Right renal cortex interstitium (tissue), 3 donors: ENCODE measurements around the gene ZBTB45. TPM values are rescaled to one million over a fixed set of nuclear protein-coding genes. Genes with fewer than 3 reads are reported as not detected.
"Not testable (repeated sequence)": the region's sequence is repeated elsewhere in the genome, so short reads cannot be mapped to it uniquely, and the experiment has no call there.

Source experiments
- DNase-seq, 3 donors: peaks; one replicate each; pipeline ENCODE4 v3.0.0-alpha.2; 2013; ENCODE audit warnings: low read depth in 3 of 3, low spot score in 2 of 3
- polyA plus RNA-seq, 3 donors: library from polyadenylated mRNA; unstranded; fragments of 120-200 nt; gene quantifications; one replicate each; pipeline ENCODE4 v1.2.1, GENCODE V29; 2013; ENCODE audit not compliant: insufficient read length in 3 of 3

ZBTB45 gene
- polyA plus RNA-seq, 3 donors: 7.8 to 10.5 (median 10.0) TPM

DNA sequence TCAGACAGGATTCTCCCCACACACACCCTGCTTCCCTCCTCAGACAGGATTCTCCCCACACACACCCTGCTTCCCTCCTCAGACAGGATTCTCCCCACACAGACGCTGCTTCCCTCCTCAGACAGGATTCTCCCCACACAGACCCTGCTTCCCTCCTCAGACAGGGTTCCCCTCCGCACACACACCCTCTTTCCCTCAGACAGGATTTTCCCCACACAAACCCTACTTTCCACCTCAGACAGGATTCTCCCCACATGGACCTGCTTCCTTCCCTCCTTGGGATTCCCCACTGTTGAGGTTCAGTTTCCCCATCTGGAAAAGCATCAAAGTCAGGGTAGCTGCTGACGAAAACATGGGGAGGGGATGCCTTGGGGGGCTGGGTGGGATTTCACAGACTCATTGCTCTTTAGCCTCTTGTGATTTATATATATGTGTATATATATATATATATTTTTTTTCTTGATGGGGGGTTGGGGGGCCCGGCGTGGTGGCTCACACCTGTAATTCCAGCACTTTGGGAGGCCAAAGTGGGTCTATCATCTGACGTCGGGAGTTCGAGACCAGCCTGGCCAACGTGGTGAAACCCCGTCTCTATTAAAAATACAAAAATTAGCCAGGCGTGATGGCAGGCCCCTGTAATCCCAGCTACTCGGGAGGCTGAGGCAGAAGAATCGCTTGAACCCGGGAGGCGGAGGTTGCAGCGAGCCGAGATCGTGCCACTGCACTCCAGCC, 23.2 kb upstream of the ZBTB45 start:
- DNase-seq: not testable (repeated sequence)

DNA sequence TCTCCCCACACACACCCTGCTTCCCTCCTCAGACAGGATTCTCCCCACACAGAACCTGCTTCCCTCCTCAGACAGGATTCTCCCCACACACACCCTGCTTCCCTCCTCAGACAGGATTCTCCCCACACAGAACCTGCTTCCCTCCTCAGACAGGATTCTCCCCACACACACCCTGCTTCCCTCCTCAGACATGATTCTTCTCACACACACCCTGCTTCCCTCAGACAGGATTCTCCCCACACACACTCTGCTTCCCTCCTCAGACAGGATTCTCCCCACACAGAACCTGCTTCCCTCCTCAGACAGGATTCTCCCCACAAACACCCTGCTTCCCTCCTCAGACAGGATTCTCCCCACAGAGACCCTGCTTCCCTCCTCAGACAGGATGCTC, 19.6 kb upstream of the ZBTB45 start:
- not testable (repeated sequence) for DNase-seq

DNA sequence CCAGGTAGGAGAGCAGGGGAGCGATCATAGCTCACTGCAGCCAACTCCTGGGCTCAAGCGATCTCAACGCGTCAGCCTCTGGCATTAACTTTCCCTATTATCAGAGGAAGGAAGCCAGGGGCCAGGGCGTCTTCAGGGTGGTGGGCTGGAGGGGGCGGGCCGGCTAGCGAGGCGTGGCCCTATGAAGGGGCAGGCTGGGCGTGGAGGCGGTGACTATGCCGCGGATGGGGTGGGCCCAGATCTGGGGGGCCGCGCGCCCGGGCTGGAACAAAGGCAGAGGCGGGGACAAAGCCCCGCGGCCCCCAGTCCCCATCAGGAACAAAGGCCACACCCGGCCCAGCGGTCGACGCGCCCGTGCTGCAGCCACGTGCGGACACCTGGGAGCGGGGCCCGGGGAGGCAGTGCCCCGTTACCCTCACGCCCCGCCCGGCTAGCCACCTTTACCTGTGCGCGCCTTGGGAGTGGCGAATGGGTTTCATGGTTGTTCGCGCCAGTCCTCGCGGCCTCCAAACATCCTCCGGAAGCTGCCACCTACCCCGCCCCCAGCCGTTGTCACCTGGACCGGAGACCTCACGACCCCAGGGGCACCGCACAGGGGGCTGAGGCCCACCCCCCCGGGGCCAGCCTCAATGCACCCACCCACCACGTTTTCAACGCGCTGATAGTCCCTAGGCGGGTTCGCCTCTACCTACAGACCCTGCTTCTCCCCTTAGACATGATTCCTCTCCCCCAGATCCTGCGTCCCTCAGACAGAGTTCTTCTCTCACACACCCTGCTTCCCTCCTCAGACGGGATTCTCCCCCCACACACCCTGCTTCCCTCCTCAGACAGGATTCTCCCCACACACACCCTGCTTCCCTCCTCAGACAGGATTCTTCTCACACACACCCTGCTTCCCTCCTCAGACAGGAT, 18.9 kb upstream of the ZBTB45 start:
- no peak for DNase-seq

DNA sequence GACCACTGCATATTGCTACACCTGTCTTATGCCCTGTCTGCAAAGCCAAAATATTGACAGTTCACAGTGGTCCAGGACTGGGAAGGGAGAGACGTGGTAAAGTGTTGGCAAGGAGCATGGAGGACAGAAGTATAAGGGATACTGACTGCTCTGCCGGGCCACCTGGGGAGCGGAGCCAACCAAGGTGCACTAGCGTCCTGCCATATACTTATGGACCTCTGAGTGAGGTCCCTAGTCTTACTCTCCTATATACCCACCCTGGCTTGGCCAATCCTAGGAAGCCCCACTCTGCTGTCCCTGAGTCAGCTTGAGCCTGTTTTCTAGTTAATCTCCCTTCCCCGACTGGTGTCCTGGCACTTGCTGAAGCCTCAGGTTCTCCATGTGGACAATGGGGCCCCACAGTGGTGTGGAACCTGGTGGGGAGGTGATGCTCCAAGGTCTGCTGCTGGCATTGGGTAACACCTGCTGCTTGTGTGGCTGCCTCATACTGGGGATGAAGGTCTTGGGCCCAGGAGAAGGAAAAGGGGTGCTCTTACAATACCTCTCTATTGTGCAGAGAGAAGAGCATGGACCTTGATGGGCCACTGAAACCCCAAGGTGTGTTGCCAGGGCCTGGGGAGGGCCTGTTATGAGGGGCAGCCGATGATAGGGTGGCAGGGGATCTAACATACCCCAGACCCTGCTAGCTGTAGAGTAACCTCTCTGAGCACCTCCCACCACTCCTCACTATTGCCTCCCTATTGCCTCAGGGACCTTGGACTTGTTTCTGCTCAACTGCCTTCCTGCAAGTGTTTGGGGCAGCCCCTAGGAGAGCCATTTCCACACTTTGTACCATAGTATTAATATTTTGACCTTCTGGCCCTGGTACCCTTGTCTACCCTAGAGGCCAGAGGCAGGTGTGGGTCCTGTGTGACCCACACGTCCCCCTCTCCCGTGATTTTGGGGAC, 17.5 kb upstream of the ZBTB45 start:
- DNase-seq: no peak

DNA sequence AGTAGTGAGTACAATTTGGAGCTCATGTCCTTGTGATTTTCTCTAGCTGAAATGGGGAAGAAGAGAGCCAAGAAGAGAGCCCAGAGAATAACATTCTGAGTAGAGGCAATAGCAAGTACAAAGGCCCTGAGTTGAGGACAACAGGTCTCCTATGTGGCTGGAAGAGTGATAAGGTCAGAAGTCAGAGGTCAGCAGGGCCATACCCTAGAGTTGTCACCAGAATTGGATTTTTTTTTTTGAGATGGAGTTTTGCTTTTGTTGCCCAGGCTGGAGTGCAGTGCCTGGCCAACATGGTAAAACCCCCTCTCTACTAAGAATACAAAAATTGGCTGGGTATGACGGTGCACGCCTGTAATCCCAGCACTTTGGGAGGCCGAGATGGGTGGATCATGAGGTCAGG, 16.2 kb upstream of the ZBTB45 start:
- no peak for DNase-seq

DNA sequence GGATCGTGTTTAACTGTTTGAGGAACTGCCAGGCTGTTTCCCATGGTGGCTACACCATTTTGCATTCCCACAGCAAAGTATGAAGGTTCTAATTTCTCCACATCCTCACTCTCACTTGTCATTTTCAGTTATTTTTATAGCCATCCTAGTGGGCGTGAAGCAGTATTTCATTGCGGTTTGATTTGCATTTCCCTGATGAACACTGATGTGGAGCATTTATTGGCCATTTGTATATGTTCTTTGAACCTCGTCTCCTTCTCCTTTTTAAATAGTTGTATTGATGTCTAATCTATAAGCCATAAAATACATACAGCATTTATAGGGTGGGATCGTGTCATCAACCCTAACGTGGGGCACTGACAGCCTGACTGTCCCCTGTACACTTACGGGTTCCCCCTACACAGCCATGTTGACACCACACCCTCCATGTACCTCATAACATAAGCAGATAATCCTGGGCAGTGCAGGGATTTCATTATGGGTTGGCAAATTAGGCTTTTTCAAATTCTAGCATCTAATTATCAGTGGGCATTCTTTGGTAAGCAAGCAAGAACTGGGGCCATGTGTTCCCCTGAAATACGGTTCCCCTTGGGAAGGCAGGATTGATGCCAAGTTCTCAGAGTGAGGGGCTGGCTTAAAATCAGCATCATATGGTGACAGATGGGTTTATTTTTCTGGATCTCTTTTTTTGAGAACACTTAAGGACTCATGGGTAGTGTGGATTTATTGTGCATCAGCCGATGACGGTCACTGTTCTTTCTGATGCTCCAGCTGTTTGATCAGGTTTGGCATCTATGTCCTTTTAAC, 11.6 kb upstream of the ZBTB45 start:
- DNase-seq: no peak

DNA sequence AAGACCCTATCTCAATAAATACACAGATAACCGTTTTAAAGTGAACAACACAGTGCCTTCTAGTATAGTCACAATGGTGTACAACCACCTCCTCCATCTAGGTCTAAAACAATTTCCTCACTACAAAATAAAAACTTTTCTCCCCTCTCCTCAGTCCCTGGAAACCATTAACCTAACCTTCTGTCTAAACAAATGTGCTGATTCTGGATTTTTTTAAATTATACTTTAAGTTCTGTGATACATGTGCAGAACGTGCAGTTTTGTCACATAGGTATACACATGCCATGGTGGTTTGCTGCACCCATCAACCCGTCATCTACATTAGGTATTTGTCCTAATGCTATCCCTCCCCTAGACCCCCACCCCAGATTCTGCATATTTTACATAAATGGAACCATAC, 9.8 kb upstream of the ZBTB45 start:
- no peak for DNase-seq

DNA sequence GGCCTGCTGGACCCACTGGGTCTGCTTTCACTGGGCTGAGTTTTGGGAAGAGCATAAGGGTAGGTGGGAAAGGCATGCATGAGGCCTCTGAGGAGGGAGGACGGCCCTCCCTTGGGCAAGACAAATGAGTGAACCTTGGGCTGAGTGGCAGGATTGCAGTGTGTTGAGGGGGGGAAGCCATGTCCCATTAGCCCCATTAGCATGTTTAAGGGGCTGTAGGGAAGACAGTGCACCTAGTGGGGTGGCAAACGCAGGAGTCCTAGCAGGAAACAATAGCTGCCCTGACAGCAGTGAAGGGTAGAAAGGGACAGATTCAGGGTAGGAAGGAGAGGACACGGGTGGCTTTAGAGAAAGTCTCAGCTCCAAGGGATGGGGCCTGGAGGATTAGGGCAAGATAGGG, 3.1 kb upstream of the ZBTB45 start:
- no peak for DNase-seq

DNA sequence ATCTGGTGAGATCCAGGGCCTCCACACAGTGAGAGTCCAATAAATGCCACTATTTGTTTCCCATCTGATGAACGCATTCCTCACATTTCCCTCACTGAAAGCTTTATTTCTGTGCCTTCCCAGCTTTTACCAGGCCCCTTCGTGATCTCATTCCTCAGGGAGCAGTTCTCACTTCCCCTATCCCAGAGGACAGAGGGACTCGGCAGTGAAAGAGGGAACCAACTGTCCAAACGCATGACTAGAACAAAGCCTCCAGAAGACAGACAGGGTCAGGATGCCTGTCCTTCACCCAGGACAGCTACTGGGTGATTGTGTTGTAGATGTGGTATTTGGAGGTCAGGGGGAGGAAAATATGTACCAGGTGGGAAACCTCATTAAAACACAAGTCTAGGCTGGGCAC, 2.0 kb upstream of the ZBTB45 start:
- no peak for DNase-seq

DNA sequence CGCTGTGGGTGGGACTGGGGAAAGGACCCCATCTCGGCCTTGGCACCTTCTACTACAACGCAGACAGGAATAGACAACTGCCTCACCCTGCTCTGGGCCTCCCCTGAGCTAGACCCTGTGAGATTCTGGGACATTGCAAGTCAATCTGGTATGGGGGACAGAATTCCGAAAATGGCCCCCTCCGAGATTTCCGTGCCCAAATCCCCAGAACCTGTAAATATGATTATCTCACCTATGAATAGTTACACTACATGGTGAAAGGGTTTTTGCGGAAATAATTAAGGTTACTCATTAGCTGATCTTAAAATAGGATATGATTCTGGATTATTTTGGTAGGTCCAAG, 618 bp upstream of the ZBTB45 start:
- DNase-seq: no peak

DNA sequence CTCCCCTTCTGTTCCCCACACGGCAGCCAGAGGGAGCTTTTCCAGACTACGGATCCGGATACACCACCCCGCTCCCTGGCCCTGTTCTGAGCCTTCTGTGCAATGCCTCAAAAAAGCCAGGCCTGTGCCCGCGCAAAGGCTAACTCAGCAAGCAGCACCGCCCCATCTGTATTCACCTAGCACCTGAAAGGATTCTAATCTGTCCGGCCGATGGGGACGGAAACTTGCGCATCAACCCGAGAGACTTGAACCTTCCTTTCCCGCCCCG, 589 bp downstream of the ZBTB45 start:
- peak in 2 of 3 donors; percentile 51 to 65 for DNase-seq

DNA sequence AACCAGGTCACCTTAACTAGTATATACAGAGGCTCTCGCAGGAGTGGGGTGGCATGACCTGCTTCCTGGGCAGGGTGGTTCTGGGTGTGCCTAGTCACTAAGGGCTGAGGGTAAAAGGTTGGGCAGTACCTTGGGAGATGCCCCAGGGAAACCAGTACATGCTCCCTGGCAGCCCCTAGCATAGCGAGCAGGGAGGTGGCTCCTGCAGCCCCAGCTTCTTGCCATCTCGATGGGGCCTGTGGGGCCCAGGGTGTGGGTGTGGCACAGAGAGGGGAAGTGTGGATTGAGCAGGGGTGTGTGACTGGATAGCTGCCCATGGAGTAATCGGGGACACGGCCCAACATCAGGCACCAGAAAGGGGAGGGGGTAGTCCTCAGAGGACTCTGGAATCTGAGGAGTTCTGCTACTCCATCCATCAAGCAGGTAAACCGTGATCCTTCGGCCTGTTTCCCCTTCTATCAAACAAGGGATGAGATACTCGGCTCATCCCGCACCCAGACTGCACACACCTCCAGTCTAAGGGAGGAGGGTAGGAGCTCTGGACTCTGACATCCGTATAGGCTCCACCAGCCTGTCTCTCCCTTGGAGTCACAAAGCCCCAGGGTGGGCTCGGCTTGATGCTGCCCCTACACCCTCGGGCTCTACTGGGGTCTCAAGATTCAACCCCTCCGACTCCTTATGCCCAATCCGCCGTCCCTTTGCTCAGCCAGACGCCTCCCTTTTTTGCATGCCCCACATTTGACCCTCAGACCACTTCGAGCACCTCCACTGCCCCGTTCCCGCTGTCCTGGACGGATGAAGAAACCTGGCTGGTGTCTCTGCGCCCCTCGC, 1.1 kb downstream of the ZBTB45 start:
- DNase-seq: no peak

DNA sequence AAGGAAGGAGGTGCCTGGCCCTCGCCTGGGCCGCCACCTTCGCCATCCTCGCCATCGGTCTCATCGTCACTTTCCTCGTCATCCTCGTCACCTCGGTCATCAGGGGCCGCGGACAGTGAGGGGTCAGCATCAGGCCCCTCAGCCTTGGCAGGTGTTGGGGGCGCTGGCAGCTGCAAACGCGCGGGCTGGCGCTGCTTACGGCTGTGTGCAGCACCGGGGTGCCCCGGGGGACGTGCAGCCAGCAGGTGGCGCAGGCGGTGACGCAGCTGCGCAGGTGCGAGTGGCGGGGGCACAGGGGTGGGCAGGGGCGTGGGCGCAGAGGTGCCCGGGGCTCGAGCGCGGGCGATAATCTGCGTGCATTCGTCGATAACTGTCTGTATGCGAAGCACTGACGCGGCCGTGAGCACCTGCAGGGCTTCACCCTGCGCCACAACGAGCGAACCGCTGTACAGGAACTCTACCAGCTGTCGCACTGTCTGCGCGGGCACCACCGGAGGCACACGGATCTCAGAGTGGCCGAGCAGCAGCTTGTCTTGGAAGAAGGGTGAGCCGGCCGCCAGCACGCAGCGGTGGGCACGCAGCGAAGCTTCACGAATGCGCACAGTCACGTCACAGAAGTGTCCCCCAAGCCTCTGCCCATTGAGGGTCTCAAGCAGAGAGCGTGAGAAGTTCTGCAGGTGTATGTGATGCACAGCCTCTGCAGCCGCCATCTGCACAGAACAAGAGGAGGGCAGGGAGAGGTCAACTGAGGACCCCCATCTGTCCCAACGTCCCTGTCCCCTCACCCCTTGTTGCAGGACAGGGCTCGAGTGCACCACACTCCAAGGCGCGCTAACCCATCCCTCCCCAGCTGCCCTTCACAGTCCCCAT, 2.4 kb downstream of the ZBTB45 start:
- no peak for DNase-seq

DNA sequence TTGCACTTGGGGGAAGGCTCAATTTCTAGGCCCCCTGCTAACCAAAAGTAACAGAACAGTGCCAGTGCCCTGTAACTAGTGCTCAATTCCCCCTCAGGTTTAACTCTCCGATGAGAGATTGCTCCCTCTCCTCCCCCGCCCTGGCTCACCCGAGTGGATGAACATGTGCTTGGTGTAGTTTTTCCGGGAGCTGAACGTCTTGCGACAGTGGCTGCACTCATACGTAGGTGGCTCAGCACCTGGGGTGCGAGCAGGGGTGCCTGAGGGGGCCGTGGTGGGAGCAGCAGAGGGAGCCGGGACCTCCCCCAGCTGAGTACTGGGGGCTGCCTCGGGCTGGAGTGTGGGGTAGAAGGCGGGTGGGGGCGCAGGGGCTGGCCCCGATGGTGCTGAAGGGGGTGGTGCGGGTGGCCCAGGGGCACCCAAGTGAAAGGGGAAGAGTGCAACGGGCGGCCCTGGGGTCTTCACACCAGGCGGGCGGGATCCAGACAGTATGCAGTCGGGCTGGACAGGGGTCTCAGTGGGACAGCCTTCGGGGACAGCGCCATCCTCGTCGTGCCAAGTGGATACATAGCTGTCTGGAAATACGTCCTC, 3.3 kb downstream of the ZBTB45 start:
- no peak for DNase-seq

DNA sequence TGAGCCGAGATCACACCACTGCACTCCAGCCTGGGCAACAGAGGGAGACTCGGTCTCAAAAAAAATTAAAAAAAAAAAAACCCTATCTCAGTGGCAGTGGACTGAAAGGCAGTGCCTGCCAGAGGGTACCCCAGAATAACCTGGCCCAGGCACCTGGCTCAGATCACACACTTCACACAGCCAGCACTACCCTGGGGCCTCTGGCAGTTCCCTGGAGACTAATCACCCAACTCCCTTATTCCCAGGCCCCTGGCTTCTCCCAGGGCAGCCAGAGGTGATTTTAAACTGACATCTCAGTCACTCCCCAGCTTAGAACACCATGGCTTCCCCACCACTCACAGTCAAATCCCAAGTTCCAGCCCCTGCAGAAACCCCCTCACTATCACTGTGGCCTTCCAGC, 4.4 kb downstream of the ZBTB45 start:
- DNase-seq: no peak

DNA sequence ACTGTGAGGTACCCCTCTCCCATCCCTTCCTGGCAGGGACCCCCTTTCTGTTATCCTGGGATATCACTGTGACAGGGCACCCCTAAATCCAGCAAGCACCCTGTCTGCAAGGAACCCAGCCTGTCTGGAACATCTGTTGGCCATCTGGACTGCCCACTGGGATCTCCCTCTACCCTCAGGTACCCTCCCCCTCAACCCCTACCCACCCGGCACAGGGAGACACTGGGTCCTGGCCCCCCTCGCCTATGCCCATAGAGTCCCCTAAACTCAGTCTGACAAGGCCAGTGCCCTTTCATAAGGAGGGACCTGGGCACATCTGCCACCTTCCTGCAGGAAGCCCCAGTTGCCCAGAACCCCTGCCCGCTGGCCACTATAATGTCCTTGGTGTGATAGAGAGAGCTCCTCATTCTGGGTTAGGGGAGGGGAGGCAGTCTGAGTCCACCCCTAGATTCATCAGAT, 5.0 kb downstream of the ZBTB45 start:
- DNase-seq: no peak

DNA sequence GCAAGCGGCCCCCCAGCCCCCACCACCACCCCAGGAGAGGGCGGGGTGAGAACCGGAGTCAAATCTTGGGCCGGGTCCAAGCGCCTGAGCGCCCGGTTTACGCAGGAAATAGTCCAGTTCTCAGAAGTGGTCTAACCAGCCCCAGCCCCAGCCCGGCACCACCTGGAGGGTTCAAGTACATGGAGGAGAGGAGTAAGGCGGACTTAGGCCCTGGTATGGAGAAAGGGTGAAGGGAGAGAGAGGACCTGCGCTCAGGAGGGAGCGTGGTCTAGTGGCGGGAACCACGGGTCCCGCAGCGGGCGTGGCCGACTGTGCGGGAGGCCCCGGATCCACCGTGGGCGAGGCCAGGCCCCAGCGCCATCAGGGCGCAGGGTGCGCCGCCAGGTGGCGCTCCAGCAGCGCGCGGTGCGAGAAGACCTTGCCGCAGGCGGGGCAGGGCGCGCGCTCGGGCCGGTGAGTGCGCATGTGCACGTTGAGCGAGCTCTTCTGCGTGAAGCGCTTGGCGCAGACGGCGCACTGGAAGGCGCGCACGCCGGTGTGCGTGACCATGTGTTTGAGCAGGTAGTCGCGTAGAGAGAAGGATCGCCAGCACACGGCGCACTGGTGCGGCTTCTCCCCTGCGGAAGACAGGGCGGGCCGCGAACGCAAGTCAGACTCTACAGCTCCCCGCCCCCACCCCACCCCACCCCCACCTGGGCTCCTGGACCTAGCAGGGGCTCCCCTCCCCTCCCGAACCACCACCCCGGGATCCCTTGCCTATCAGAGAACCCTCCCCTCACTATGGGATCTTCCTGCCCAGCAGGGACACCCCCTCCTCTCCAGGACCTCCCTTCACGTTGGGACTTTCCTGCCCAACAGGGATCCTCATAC, 5.7 kb downstream of the ZBTB45 start:
- DNase-seq: peak in 2 of 3 donors; percentile 70 to 74
